Cortex of kidney (tissue), 1 donor: ENCODE results near the gene PTPRN2.
"Not testable (repeated sequence)": the region's sequence is repeated elsewhere in the genome, so short reads cannot be mapped to it uniquely, and the experiment has no call there.

Source experiments
- DNase-seq: peaks from one replicate; lab custom pipeline; 2025; lab: John Stamatoyannopoulos, UW

PTPRN2 gene

DNA sequence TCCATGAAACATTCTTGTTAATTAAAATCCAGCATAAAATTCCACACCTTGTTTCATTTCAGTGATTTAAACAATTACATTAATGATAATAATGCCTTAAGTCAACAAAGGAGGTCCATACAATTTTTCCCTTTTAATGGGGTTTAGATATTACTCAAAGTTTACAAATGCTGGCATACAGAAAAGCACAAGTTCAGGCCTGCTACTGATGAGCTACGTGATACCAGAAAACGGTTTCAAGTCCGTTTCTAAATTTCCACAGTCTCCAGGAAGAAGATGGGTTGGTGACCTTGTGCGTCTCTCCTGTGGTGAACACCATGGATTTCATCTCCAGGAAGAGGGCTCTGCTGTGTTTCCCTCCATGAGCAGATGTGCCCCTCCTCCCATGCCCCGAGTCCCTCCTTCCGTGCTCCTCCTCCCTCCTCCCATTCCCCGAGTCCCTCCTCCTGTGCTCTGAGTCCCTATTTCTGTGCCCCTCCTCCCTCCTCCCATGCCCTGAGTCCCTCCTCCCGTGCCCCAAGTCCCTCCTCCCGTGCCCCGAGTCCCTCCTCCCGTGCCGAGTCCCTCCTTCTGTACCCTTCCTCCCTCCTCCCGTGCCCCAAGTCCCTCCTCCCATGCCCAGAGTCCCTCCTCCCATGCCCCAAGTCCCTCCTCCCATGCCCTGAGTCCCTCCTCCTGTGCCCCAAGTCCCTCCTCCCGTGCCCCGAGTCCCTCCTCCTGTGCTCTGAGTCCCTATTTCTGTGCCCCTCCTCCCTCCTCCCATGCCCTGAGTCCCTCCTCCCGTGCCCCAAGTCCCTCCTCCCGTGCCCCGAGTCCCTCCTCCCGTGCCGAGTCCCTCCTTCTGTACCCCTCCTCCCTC lies 201.9 kb downstream of the PTPRN2 start:
- DNase-seq, result not testable (repeated sequence)

DNA sequence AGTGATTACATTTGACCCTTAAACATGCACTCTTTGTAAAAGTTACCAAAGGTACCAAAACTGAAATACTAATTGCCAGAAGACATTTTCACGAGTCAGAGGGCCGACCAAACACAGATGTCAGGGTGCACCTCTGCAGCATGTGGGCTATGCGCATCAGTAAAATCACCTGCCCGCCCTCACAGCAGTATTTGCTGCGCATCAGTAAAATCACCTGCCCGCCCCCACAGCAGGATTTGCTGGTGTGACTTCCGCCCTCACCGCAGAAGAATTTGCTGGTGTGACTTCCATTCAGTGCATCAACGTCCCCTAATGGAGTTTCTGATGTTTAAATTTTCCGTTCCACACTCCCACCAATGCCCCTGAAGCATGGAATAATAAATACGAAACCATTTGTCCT lies 202.9 kb downstream of the PTPRN2 start:
- no peak for DNase-seq

DNA sequence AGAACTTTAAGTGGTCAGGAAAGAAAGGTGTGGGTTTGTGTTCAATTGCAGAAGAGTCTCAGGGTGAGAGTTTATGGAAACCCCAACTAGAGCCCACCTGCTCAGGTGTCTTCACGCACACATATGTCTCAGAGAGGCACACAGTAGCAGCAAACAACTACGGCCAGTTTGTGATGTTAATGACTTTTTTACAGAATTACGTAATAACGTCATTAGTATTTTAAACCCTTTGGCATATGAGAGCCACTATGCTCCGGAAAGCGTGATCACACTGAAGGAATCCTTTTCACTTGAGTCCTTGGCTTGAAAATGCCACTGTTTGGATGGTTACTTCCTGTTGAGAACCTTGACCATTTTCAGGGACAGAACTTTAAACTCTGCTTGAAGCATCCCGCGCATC lies 204.0 kb downstream of the PTPRN2 start:
- DNase-seq, result no peak

DNA sequence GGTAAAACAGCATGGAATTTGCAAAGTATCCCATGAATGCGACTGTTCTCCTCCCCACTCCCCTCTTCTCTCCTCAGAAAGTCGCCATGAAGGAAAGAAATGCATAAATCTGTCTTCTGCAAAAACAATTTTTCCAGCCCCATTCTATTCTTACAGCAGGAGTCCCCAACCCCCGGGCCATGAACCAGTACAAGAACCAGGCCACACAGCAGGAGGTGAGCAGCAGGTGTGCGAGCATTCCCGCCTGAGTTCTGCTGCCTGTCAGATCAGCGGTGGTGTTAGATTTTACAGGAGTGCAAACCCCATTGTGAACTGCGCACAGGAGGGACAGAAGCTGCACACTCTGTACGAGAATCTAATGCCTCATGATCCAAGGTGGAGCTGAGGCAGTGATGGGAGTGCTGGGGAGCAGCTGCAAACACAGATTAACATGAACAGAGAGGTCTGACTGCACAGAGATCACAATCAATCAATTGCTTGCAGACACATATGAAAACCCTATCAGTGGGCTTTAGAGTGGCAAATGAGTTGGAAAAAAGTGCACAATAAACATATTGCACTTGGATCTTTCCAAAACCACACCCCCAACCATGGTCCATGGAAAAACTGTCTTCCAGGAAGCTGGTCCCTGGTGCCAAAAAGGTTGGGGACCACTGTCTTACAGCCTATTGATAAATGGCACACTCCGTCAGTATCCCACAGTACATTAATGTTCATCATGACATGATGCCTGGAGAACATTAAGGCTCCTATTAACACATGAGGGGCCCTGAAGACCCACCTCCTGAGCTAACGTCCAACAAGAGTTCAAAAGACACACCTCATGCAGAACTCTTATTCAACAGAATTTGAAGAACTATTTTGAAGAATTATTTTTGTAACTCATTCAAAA lies 205.0 kb downstream of the PTPRN2 start:
- DNase-seq, result no peak

DNA sequence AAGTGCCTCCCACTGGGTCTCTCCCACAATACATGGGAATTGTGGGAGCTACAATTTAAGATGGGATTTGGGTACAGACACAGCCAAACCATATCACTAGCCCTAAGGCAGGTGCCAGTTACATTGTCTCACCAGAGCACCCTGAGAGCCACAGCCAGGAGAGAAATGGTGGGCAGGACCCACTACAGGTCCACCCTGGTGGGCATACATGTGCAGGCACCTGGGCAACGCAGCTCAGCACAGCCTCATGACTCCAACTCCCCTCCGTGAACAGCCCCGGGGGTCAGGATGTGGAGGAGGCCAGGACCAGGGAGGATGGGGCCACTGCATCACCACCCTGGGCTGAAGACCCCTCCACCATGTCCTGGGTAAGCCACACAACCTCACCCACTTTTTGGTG lies 205.7 kb downstream of the PTPRN2 start:
- DNase-seq, result no peak

DNA sequence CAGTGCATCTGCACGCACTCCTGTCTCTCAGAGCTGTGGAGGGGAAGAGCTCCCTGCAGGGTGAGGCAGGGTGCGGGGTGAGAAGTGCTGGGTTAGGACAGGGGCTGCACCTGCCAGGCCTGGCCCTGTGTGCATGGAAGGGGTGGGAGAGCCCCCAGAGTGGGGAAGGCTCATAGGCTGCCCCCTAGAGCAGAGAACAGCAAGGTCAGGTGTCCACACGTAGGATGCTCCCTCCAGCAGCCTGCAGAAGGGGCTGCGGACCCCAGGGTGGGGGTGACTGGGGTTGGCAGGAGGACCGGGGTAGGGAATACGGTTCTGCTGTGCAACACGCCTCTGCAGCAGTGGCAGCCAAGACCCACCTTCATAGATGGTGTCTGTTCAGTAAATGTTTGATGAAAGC lies 208.6 kb downstream of the PTPRN2 start:
- no peak for DNase-seq

DNA sequence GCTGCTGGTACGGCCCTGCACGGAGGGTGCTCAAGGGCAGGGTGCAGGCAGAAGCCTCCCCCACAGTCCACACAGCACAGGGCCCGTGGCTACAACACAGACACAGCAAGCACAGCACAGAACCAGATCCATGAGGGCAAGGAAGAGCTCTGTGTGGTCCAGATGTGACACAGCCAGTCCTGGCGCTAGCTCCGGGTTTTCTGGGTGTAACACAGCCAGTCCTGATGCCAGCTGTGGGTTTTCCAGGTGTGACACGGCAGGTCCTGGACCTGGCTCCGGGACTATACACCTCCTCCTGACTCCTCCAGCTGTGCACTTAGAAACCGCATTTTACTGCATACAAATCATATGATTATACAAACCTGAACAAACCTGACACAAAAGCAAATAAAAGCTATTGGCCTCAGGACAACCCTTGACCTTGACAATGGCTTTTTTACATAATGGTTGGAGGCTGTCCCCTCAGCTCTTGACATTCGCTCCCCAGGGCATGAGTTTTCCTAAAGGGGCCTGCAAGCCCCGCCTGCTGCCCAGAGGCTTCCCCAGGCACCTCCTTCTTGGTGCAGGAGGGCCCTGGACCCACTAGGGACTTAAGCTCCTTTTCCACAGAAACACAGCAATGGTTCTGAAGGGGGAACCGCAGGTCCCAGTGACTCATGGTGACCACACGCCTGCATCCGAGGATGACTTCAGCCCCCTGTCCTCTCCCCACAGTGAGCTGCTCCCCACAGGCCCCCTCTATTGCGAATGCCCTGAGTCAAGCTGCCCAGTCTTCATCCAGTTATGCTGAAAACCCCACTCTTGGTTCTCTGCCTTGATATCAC lies 209.6 kb downstream of the PTPRN2 start:
- DNase-seq, result no peak

DNA sequence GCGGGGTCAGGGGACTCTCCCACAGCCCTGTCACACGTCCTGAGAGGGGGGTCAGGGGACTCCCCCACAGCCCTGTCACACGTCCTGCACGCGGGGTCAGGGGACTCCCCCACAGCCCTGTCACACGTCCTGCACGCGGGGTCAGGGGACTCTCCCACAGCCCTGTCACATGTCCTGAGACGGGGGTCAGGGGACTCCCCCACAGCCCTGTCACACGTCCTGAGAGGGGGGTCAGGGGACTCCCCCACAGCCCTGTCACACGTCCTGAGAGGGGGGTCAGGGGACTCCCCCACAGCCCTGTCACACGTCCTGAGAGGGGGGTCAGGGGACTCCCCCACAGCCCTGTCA lies 210.8 kb downstream of the PTPRN2 start:
- not testable (repeated sequence) for DNase-seq

DNA sequence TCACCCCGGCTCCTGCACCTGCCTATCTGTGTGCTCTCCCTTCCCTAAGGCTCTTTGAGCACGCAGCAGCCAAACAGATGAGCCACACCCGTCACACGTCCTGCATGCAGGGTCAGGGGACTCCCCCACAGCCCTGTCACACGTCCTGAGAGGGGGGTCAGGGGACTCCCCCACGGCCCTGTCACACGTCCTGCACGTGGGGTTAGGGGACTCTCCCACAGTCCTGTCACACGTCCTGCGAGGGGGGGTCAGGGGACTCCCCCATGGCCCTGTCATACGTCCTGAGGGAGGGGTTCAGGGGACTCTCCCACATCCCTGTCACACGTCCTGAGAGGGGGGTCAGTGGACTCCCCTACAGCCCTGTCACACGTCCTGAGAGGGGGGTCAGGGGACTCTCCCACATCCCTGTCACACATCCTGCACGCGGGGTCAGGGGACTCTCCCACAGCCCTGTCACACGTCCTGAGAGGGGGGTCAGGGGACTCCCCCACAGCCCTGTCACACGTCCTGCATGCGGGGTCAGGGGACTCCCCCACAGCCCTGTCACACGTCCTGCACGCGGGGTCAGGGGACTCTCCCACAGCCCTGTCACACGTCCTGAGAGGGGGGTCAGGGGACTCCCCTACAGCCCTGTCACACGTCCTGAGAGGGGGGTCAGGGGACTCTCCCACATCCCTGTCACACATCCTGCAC lies 211.3 kb downstream of the PTPRN2 start:
- DNase-seq, result not testable (repeated sequence)

DNA sequence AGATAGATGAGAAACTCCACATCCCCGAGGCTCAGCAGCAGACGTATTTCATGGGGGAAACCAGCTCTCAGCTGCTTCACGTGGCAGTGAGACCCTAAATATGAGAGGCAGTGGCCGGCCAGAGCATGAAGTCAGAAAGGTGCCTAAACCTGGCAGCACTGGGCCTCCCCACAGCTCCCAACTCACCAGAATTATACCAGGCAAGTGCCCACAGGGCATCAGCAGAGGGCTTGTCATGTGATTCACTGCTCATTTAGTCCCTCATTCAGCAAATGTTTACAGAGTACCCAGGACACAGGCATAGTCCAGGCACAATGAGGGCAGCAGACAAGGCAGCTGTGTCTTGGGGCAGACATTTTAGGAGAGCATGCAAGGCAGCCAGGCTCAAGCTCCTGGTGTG lies 212.6 kb downstream of the PTPRN2 start:
- no peak for DNase-seq

DNA sequence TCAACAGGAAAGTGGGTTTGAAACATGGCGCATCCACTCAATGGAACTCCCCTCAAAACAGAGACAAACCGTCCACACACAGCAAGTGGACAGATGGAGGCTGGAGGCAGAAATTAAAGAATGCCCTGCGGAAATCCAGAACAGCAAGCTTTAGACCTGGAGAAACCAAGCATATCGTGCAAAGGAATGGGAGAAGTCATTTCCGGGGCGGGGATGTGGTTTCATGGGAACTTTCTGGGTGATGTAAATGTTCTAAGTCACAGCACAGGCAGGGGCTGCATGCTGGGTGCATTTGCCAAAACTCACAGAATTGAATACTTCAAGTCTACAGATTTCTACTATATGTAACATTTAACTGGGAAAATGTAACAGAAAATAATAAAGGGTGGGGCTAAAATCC lies 213.0 kb downstream of the PTPRN2 start:
- DNase-seq, result no peak

DNA sequence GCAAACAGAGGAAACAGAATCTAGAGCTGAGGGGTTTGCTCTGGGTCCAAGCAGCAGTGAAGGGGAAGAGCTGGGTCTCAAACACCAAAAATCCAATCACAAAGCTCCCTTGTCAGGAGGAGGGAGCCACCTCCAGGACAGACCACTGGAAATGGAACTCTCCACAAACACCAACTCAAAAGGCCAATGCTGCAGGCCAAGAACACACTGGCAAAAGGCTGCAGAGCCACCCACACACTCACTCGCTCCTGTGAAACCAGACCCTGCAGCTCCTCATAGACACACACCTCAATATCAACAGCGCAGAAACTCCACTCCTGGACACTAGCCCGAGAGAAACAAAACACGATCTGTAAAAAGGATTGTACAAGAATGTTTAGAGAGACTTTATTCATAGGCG lies 213.5 kb downstream of the PTPRN2 start:
- DNase-seq, result no peak

DNA sequence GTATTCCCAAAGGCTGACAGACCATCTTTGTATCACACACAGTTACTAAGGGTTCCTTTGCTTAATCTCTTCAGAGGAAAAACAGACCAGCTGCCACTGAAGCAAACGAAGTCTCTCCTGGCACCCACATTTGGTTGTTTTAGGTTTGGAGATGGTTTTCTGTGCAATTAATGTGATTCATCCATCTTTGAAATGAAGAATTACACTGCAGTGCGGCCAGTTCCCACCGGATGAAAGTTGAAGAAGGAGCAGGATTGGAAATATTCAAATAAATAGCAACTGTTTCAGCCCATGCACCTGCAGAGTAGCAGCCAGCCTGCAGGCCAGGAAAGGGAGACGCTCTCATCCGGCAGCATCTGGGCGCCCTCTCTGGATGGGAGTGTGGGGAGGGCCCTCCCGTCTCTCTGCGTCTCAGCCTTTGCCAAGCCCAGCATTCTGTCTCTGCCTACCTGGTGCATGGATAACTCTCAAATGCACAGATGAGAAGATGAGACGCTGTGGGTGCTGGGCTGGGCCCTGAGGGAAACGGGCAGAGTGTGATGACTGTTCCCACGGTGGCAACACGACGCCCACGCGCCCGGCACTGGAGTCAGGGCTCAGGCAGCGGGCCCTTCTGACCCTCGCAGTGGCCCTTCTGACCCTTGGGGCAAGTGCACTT lies 214.0 kb downstream of the PTPRN2 start:
- DNase-seq, result no peak

DNA sequence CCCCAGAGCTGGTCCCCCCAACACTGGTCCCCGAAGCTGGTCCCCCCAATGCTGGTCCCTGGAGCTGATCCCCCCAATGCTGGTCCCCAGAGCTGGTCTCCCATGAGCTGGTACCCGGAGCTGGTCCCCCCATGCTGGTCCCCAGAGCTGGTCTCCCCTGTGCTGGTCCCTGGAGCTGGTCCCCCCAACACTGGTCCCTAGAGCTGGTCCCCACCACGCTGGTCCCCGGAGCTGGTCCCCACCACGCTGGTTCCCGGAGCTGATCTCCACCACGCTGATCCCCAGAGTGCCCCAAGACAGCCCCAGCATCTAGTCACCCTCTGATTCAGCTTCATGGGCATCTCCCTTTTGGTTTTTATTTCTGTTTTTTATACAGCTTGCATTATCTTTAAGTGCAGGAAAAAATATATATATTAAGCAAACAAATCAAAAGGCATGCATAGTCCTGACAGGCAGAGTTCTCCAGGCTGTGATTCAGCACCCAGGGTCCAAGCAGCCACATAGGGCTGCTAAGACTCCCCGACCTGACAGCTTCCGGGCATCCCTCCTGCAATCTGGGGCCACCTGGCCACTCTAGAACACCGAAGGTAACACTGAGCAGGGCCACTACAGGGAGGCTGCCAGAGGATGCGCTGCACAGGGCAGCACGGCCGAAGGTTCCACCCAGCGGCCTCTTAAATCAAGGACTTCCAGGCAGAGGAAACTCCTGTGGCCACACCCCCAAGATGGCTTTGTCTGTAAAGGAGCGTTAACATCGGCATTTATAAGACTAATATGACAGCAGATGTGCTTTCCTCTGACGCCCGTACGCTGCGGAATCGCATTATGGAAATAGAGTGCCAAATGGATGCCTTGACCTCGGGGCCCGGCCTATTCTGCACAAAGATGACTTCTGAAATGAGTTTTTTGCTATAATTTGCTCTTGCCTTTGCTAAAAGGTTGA lies 215.0 kb downstream of the PTPRN2 start:
- DNase-seq, result no peak

DNA sequence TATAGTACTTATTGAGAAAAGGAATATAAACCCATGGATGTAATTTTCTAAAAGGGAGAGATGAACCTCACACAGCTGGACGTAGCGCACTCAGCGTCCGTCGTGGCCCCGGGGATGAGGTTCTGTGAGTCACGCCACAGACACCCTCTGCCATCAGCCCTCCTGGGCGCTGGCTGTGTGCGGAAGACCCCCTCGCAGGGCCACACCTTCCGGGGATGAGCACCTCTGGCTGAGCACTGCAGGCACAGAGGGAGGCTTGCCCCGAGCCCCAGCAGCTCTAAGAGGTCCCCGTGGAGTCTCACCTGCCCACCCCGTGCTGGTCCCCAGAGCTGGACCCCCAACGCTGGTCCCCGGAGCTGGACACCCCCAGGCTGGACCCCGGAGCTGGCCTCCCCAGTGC lies 215.8 kb downstream of the PTPRN2 start:
- no peak for DNase-seq

DNA sequence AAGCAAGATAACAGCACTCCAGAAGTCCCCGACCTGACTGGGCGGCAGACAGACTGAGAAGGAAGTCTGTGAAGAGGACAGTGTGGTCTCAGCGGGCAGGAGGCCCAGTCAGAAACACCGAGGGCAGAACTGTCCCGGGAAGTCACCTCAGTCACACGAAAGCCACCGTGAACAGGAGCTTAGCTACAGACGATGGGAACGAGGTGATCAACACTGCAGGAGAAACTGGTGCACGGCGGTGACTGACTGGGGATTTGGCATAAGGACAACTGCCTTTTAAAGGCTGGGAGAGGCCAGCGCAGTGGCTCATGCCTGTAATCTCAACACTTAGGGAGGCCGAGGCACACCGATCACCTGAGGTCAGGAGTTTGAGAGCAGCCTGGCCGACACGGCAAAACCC lies 217.8 kb downstream of the PTPRN2 start:
- DNase-seq, result no peak

DNA sequence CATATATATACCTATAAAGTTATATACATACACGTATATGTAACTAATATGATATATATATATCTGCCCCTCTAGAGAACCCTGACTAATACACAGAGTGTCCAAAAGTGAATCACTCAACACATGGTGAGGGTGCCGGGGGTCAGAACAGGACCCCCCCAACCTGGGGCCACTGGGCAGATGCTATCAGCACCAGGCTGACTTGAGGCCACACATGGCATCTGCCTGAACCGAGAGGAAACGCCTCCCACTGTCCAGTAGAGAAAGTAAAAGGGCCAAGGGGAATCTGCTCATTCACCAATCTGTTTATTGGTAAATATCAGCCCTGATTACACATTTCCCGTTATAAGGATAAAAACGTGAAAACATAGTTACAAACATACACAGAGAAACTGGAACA lies 218.3 kb downstream of the PTPRN2 start:
- DNase-seq, result no peak

DNA sequence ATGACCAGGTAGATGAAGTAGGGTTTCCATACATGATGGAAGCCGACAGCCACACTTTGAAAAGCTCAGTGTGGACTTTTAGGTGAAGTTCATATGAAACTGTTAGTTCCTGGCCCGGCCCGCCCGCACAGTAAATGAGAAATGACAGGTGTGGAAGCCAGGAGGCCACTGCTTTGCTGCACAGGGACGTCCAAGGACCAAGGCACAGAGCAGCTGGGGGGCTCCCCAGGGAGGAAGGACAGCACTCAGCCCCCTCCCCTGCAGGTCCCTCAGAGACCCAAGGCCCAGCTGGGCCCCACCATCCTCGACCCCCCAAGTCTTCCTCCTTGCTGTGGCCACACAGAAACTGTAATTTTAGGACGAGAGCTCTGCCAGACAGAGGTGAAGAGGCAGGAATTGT lies 219.2 kb downstream of the PTPRN2 start:
- no peak for DNase-seq

DNA sequence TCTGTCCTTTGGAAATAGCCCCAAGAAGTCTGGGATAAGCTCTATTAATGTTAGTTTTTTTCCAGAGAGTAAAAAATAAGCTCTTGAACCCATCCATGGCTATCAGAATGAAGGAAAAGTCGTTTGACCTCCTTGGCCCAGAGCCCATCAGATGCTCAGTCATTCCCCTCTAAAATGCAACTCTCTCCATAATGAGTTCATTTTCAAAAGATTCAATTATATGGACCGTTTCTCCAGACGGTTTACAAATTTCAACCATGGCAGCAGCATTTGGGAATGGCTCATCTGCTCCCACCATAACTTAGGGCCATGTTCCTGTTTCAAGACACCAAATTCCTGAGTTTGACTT lies 220.0 kb downstream of the PTPRN2 start:
- no peak for DNase-seq
